DND-41 (cell line): Measurements from ENCODE around the gene CATSPER4.
A peak's percentile ranks its signal among the peaks of the same experiment; 100 is the strongest.

Experiments
- ATAC-seq: fragments of 200-7000 bp; cut with Tn5 transposase; 3 replicates; pipeline ENCODE4 v1.9.1; 2021; ENCODE audit warnings: low read depth; ENCODE audit not compliant: insufficient read depth
- DNase-seq: peaks from one replicate; pipeline ENCODE4 v3.0.0-alpha.2; 2020
- H2AFZ ChIP-seq: 2 replicates; pipeline ENCODE4 v1.6.0; 2012; ENCODE audit warnings: low read depth, low read length
- H3K27ac ChIP-seq: 2 replicates; pipeline ENCODE4 v1.5.1; 2012; ENCODE audit warnings: low read length, inconsistent platforms
- H3K27me3 ChIP-seq: fragments of 200-600 bp; sonication (generic); 2 replicates; pipeline ENCODE4 v1.6.0; 2012; ENCODE audit warnings: low read length, mild to moderate bottlenecking, inconsistent platforms; ENCODE audit not compliant: insufficient read depth, poor library complexity
- H3K36me3 ChIP-seq: 2 replicates; pipeline ENCODE4 v1.5.1; 2012; ENCODE audit warnings: low read length, inconsistent platforms; ENCODE audit not compliant: insufficient read depth
- H3K4me1 ChIP-seq: 2 replicates; pipeline ENCODE4 v1.5.1; 2012; ENCODE audit warnings: mild to moderate bottlenecking, low read length; ENCODE audit not compliant: insufficient read depth
- H3K4me2 ChIP-seq: 2 replicates; pipeline ENCODE4 v1.6.0; 2012; ENCODE audit warnings: mild to moderate bottlenecking, moderate library complexity, low read length, inconsistent platforms; ENCODE audit not compliant: insufficient read depth
- H3K4me3 ChIP-seq, 2 experiments: fragments of 200-600 bp in 1 of 2; shearing (Covaris generic) in 1 of 2; 2 replicates each; pipeline ENCODE4 v1.5.1; 2012 to 2016; ENCODE audit warnings: inconsistent platforms in 2 of 2, low read length in 2 of 2, mild to moderate bottlenecking in 2 of 2, low read depth in 1 of 2, moderate library complexity in 1 of 2
- H3K79me2 ChIP-seq: 2 replicates; pipeline ENCODE4 v1.6.0; 2012; ENCODE audit warnings: low read length, inconsistent platforms; ENCODE audit not compliant: insufficient read depth
- H3K9ac ChIP-seq: 2 replicates; pipeline ENCODE4 v1.6.0; 2012; ENCODE audit warnings: low read depth, mild to moderate bottlenecking, inconsistent platforms, low read length, moderate library complexity
- H3K9me3 ChIP-seq: 2 replicates; pipeline ENCODE4 v1.5.1; 2012; ENCODE audit warnings: low read length, moderate library complexity, mild to moderate bottlenecking, inconsistent platforms; ENCODE audit not compliant: insufficient read depth, severe bottlenecking
- H4K20me1 ChIP-seq: 2 replicates; pipeline ENCODE4 v1.6.0; 2012; ENCODE audit warnings: low read length; ENCODE audit not compliant: insufficient read depth
- CTCF ChIP-seq: IDR thresholded peaks from 2 replicates; pipeline ENCODE4 v1.5.1; 2012; ENCODE audit warnings: borderline replicate concordance, low read length, moderate library complexity, mild to moderate bottlenecking; ENCODE audit not compliant: poor library complexity, severe bottlenecking; ENCODE audit errors: extremely low read depth
- EZH2 ChIP-seq: IDR thresholded peaks from 3 replicates; pipeline ENCODE4 v1.6.1; 2012; ENCODE audit warnings: borderline replicate concordance, low read depth, mild to moderate bottlenecking, moderate library complexity, low read length, inconsistent platforms; ENCODE audit not compliant: severe bottlenecking

CATSPER4 gene

GRCh38 chr1:26155370-26156284 lies 34.8 kb upstream of the CATSPER4 start:
- Histone ChIP-seq H3K4me2 (no peak overlapping the region), H4K20me1 (no peaks in the 10 kb centered on the region), H3K27ac (no peak overlapping the region), H3K36me3 (no peaks in the 10 kb centered on the region), H3K27me3 (peaks cover 17% of the 10 kb centered on the region), H3K9me3 (no peaks in the 10 kb centered on the region), H2AFZ (peak overlapping the region; percentile 38; the same call in 1 of the 2 replicates), H3K4me1 (peaks cover 20% of the 10 kb centered on the region), H3K79me2 (no peaks in the 10 kb centered on the region), H3K4me3 (no peak overlapping the region), H3K9ac (no peak overlapping the region)
- DNase-seq, result peak; percentile 40
- ATAC-seq, result peak; percentile 77
- TF ChIP-seq CTCF (no peak), EZH2 (no peak)

DNA sequence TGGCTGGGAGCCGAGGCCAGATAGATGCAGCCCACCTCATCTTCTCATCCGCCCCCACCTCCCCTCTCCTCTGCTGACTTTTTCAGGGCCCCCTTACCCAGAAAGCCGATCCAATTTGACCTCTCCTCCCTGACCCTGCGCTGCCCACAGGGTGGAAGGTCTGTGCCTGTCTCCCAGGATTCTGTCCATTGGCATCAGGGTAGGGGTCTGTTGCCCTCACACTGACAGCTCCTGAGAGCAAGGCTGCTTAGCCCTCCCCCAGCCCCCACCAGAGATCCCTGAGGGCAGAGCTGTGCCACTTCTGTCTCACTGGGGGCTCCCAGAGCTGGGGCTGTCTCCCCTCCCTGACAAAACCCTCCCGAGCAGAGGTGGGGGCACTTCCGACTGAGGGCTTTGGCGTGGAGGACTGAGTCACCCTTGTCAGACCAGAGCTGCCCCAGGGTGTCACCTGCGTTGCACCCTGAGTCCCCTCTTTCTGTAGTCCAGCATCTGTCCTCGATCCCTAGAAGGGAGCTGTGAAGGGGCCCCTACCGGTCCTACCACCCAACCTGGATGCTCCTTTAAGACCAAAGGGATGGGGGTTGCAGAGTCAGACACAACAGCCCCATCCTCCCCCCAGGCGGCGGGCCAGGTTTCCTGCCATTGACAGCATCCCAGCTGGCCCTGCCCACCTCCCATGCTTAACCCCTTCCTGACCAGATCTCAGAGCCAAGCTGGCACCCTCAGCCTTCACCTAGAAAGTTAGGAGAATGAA lies 33.9 kb upstream of the CATSPER4 start:
- no peaks in the 10 kb centered on the region for H3K9me3 ChIP-seq
- H3K4me3 ChIP-seq, result peak overlapping the region in 1 of 2 experiments; percentile 1; a peak in 1 of 4 replicates
- H3K27me3 ChIP-seq, result peaks cover 22% of the 10 kb centered on the region
- no peak overlapping the region for H3K27ac ChIP-seq
- H3K4me1 ChIP-seq, result peaks cover 20% of the 10 kb centered on the region
- 0 out of 2 replicates have a peak overlapping the region, but pooled peaks have one; percentile 10 for H2AFZ ChIP-seq
- peak overlapping the region; percentile 34 for H3K4me2 ChIP-seq
- peak overlapping the region; percentile 16; the same call in 1 of the 2 replicates for H3K9ac ChIP-seq
- ATAC-seq, result peak; percentile 79
- TF ChIP-seq CTCF (no peak), EZH2 (no peak)
- no peaks in the 10 kb centered on the region for H4K20me1 ChIP-seq
- H3K36me3 ChIP-seq, result no peaks in the 10 kb centered on the region
- peak; percentile 67 for DNase-seq
- no peaks in the 10 kb centered on the region for H3K79me2 ChIP-seq

GRCh38 chr1:26158271-26158907 lies 32.0 kb upstream of the CATSPER4 start:
- no peaks in the 10 kb centered on the region for H3K9me3 ChIP-seq
- no peaks in the 10 kb centered on the region for H4K20me1 ChIP-seq
- no peak overlapping the region for H3K4me2 ChIP-seq
- no peak overlapping the region for H3K4me3 ChIP-seq
- no peak overlapping the region for H2AFZ ChIP-seq
- no peak overlapping the region for H3K9ac ChIP-seq
- H3K36me3 ChIP-seq, result no peaks in the 10 kb centered on the region
- DNase-seq (no peak), ATAC-seq (no peak)
- H3K4me1 ChIP-seq, result peaks cover 20% of the 10 kb centered on the region
- no peaks in the 10 kb centered on the region for H3K79me2 ChIP-seq
- no peak overlapping the region for H3K27ac ChIP-seq
- peaks cover 34% of the 10 kb centered on the region for H3K27me3 ChIP-seq
- TF ChIP-seq CTCF, result no peak
- no peak for TF ChIP-seq EZH2
